MM.1S (cell line): Measurements from ENCODE around the gene NAGLU.

ENCODE experiments used
- DNase-seq: peaks from one replicate; pipeline ENCODE4 v3.0.0-alpha.2; 2015
- H2AFZ ChIP-seq: fragments of 300-600 bp; sonication (generic); 2 replicates; pipeline ENCODE4 v1.6.0; 2016; ENCODE audit warnings: antibody characterized with exemption, low read length
- H3F3A ChIP-seq: fragments of 300-600 bp; sonication (generic); 2 replicates; pipeline ENCODE4 v1.6.1; 2016; ENCODE audit warnings: mild to moderate bottlenecking, antibody characterized with exemption, low read length, moderate library complexity, mixed read lengths; ENCODE audit not compliant: insufficient read depth
- H3K27ac ChIP-seq: fragments of 300-600 bp; sonication (generic); 2 replicates; pipeline ENCODE4 v1.5.1; 2016; ENCODE audit warnings: mild to moderate bottlenecking, low read length
- H3K27me3 ChIP-seq: fragments of 300-600 bp; sonication (generic); replicated peaks from 2 replicates; pipeline ENCODE4 v1.6.0; 2016; ENCODE audit warnings: low read length; ENCODE audit not compliant: insufficient read depth
- H3K36me3 ChIP-seq: fragments of 300-600 bp; sonication (generic); replicated peaks from 2 replicates; pipeline ENCODE4 v1.6.1; 2016; ENCODE audit warnings: mild to moderate bottlenecking, low read length, mixed read lengths; ENCODE audit not compliant: insufficient read depth
- H3K4me1 ChIP-seq: fragments of 300-600 bp; sonication (generic); 2 replicates; pipeline ENCODE4 v1.6.1; 2016; ENCODE audit warnings: low read length, mixed read lengths
- H3K4me2 ChIP-seq: fragments of 300-600 bp; sonication (generic); 2 replicates; pipeline ENCODE4 v1.6.0; 2016; ENCODE audit warnings: low read depth, low read length
- H3K4me3 ChIP-seq: fragments of 300-600 bp; sonication (generic); 2 replicates; pipeline ENCODE4 v1.5.1; 2016; ENCODE audit warnings: low read length, mixed read lengths
- H3K79me2 ChIP-seq: fragments of 300-600 bp; sonication (generic); 2 replicates; pipeline ENCODE4 v1.6.1; 2016; ENCODE audit warnings: mixed run types, low read length, mixed read lengths
- H3K9ac ChIP-seq: fragments of 300-600 bp; sonication (generic); 2 replicates; pipeline ENCODE4 v1.6.1; 2016; ENCODE audit warnings: low read length, mixed read lengths
- H3K9me2 ChIP-seq: fragments of 300-600 bp; sonication (generic); replicated peaks from 2 replicates; pipeline ENCODE4 v1.6.1; 2016; ENCODE audit warnings: mild to moderate bottlenecking, low read length, mixed read lengths; ENCODE audit not compliant: insufficient read depth
- H3K9me3 ChIP-seq: fragments of 300-600 bp; sonication (generic); replicated peaks from 2 replicates; pipeline ENCODE4 v1.6.1; 2016; ENCODE audit warnings: mild to moderate bottlenecking, low read length, mixed read lengths; ENCODE audit not compliant: insufficient read depth
- H4K20me1 ChIP-seq: fragments of 300-600 bp; sonication (generic); 2 replicates; pipeline ENCODE4 v1.6.1; 2016; ENCODE audit warnings: mild to moderate bottlenecking, low read length, moderate library complexity, mixed read lengths; ENCODE audit not compliant: insufficient read depth
- EZH2 ChIP-seq: fragments of 300-600 bp; sonication (generic); optimal IDR thresholded peaks from 2 replicates; pipeline ENCODE3; 2017; ENCODE audit warnings: low read depth, mild to moderate bottlenecking, antibody characterized with exemption, low read length, mixed read lengths
- EZH2phosphoT487 ChIP-seq: fragments of 300-600 bp; sonication (generic); IDR thresholded peaks from 2 replicates; pipeline ENCODE4 v1.6.1; 2018; ENCODE audit warnings: antibody characterized with exemption, low read length
- TF ChIP-seq, protein P1 (sequence below): fragments of 300-600 bp; sonication (generic); IDR thresholded peaks from 2 replicates; pipeline ENCODE4 v1.5.1; 2016; ENCODE audit warnings: antibody characterized with exemption, low read length, mixed read lengths

The NAGLU gene

DNA sequence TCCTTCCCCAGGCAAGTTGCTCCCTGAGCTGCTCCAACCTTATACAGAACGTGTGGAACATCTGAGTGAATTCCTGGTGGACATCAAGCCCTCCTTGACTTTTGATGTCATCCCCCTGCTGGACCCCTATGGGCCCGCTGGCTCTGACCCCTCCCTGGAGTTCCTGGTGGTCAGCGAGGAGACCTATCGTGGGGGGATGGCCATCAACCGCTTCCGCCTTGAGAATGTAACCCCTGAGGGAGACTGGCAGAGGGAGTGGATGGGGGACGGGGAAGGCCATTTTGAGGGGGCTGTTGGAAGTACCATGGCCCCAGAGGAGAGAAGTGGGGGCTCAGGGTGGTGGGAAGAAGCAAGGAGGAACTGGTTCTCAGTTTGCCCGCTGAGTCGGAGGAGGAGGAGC, 27.9 kb downstream of the NAGLU start:
- Histone ChIP-seq H3K27ac (no peak overlapping the region), H3K79me2 (peaks cover 55% of the 10 kb centered on the region), H3K27me3 (no peaks in the 10 kb centered on the region), H3K9me2 (no peaks in the 10 kb centered on the region), H2AFZ (no peak overlapping the region), H4K20me1 (no peaks in the 10 kb centered on the region), H3F3A (peaks cover 13% of the 10 kb centered on the region; the same call in 1 of the 2 replicates), H3K4me3 (no peak overlapping the region), H3K9me3 (no peaks in the 10 kb centered on the region), H3K4me1 (peaks cover 17% of the 10 kb centered on the region), H3K36me3 (0 out of 2 replicates have a peak, but pooled peaks cover 3% of the 10 kb centered on the region), H3K4me2 (peak overlapping the region; percentile 90; the same call in 1 of the 2 replicates), H3K9ac (no peak overlapping the region)
- TF ChIP-seq, protein P1, sequence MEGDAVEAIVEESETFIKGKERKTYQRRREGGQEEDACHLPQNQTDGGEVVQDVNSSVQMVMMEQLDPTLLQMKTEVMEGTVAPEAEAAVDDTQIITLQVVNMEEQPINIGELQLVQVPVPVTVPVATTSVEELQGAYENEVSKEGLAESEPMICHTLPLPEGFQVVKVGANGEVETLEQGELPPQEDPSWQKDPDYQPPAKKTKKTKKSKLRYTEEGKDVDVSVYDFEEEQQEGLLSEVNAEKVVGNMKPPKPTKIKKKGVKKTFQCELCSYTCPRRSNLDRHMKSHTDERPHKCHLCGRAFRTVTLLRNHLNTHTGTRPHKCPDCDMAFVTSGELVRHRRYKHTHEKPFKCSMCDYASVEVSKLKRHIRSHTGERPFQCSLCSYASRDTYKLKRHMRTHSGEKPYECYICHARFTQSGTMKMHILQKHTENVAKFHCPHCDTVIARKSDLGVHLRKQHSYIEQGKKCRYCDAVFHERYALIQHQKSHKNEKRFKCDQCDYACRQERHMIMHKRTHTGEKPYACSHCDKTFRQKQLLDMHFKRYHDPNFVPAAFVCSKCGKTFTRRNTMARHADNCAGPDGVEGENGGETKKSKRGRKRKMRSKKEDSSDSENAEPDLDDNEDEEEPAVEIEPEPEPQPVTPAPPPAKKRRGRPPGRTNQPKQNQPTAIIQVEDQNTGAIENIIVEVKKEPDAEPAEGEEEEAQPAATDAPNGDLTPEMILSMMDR, result no peak
- no peak for TF ChIP-seq EZH2phosphoT487
- no peak for TF ChIP-seq EZH2
- no peak for DNase-seq

DNA sequence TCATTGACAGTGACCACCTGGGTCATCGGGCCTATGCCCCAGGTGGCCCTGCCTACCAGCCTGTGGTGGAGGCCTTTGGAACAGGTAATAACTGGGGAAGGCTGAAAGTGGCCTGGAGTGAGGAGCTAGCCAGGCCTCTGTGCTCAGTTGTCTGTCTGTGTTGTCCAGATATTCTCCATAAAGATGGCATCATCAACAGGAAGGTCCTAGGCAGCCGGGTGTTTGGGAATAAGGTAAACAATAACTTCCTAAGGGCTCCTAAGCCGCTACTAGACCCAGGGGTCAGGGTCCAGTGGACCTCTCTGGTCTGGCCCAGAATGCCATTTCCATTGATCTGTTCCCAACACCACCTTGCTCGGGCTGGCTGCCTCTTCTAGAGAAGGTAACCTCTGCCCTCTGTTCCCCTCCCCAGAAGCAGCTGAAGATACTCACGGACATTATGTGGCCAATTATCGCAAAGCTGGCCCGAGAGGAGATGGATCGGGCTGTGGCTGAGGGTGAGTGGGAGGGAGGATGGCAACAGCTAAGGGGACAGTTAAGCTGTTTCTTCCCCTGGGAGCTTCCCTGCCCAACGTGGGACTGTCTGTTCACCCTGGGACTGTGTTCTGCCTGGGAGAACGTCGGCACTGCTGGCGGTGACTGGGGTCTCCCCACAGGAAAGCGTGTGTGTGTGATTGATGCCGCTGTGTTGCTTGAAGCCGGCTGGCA, 28.9 kb downstream of the NAGLU start:
- H3K4me2 ChIP-seq, result no peak overlapping the region
- peaks cover 15% of the 10 kb centered on the region for H3F3A ChIP-seq

DNA sequence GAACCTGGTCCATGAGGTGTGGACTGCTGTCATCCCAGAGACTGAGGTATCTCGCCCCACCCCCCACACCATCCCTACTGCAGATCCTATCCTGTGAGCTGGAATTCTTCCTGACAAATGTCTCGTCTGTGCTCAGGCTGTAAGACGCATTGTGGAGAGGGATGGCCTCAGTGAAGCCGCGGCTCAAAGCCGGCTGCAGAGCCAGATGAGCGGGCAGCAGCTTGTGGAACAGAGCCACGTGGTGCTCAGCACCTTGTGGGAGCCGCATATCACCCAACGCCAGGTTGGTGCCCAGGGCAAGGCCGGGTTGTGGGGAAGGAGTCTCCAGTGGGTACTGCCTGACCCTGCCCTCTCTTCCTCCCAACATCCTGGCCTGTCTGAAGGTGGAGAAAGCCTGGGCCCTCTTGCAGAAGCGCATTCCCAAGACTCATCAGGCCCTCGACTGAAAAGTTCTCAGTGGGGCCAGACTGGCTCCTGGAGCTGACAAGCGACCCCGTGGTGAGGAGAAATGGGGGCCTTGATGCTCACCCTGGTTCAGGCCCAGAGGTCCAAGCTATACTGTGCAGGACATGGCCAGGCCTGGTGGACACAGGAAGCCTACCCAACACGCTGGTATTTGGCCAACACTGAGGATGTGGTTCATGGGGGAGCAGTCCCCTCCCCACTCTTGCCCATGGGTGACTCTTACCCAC, 29.6 kb downstream of the NAGLU start:
- Histone ChIP-seq H3K4me3 (no peak overlapping the region), H3K27ac (no peak overlapping the region), H3K4me2 (no peak overlapping the region)

More for the DNA sequence above, 28.9 kb downstream of the NAGLU start:
- H3K27ac ChIP-seq, result no peak overlapping the region
- H4K20me1 ChIP-seq, result no peaks in the 10 kb centered on the region
- DNase-seq, result no peak
- no peaks in the 10 kb centered on the region for H3K9me3 ChIP-seq
- peaks cover 64% of the 10 kb centered on the region for H3K79me2 ChIP-seq
- no peaks in the 10 kb centered on the region for H3K27me3 ChIP-seq
- H3K36me3 ChIP-seq, result 0 out of 2 replicates have a peak, but pooled peaks cover 3% of the 10 kb centered on the region
- peaks cover 17% of the 10 kb centered on the region for H3K4me1 ChIP-seq
- H3K9me2 ChIP-seq, result no peaks in the 10 kb centered on the region
- TF ChIP-seq, protein P1, result no peak
- no peak for TF ChIP-seq EZH2
- H3K4me3 ChIP-seq, result no peak overlapping the region
- no peak overlapping the region for H2AFZ ChIP-seq
- no peak overlapping the region for H3K9ac ChIP-seq

More for the DNA sequence above, 29.6 kb downstream of the NAGLU start:
- Histone ChIP-seq H3F3A (peaks cover 15% of the 10 kb centered on the region; the same call in 1 of the 2 replicates), H2AFZ (no peak overlapping the region), H3K27me3 (no peaks in the 10 kb centered on the region), H3K9ac (no peak overlapping the region), H3K79me2 (peaks cover 69% of the 10 kb centered on the region), H3K9me3 (no peaks in the 10 kb centered on the region), H4K20me1 (no peaks in the 10 kb centered on the region), H3K4me1 (peaks cover 17% of the 10 kb centered on the region), H3K9me2 (no peaks in the 10 kb centered on the region), H3K36me3 (0 out of 2 replicates have a peak, but pooled peaks cover 3% of the 10 kb centered on the region)
- TF ChIP-seq EZH2phosphoT487 (no peak), EZH2 (no peak)
- TF ChIP-seq, protein P1, result no peak
- DNase-seq, result no peak
